ENCODE results near the gene ARHGEF7.

The ARHGEF7 gene

DNA sequence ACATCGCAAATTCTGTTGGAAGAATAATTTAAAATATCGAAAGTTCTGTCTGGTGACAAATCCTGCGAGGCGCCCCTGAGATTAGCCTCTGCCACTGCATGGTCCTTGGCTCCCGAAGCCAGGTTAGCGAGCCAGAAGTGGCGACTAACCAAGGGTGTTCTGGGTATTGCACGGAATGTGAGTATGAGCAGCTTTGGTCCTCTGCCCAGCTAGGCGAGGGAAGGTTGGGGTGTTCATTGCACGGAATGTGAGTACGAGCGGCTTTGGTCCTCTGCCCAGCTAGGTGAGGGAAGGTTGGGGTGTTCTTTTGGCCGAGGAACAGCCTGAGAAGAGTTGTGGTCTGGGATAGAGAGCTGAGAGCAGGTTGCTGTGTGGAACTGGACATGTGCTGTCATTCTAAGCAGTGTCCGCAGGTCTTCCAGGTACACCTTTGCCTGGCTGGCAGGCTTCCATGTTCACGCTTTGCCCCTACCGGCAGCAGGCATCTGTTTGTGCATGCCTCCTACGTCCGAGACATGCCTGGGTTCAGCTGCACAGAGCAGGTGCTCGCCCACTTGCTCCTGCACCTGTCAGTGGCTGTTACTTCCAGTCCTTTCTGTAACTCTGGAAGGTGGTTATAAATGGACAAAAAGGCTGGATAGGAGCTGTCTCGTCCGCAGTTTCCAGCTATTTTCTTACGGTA, 187.1 kb downstream of the ARHGEF7 start:
- no peak overlapping the region for H3K4me3 ChIP-seq (ENCODE audit: insufficient read length, low read depth)
- H3K9ac ChIP-seq (ENCODE audit: insufficient read length, low read depth): no peak overlapping the region
- no peaks in the 10 kb centered on the region for H3K9me3 ChIP-seq (ENCODE audit: insufficient read depth, low read length)
- H3K4me1 ChIP-seq (ENCODE audit: insufficient read depth, insufficient read length): no peaks in the 10 kb centered on the region
- DNase-seq (ENCODE audit: low read depth, low spot score): no peak
- H3K27me3 ChIP-seq (ENCODE audit: insufficient read depth, insufficient read length): no peaks in the 10 kb centered on the region
- TF ChIP-seq YY1 (IDR thresholded peaks at IDR 0.05; ENCODE audit: insufficient read depth, insufficient read length) (no peak), SUZ12 (IDR thresholded peaks at IDR 0.05; ENCODE audit: extremely low read depth, insufficient read depth, insufficient read length) (no peak), ZNF274 (IDR thresholded peaks at IDR 0.05; ENCODE audit: low read depth, low read length) (no peak)
- H3K36me3 ChIP-seq (ENCODE audit: insufficient read depth, insufficient read length, low read length): peaks cover 68% of the 10 kb centered on the region

DNA sequence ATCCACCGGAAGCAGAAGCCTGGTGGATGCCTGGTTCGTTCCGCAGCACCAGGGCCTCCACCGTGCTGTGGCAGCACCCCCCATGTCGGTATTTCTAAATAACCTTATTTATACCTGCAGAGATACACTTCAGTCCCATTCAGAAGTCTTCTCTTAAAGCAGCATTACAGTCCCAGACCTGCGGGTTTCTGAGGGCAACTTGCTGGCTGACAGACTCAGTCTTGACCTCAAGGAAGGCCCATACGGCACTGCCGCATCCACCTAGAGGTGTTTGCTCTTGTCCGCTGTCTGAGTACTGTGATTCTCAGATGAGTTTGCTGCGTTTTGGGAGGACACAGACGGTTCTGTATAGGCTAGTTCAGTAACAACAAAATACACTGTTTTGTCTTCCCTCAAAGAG, 188.4 kb downstream of the ARHGEF7 start:
- Histone ChIP-seq H3K4me3 (ENCODE audit: insufficient read length, low read depth) (no peak overlapping the region), H3K4me1 (ENCODE audit: insufficient read depth, insufficient read length) (no peaks in the 10 kb centered on the region), H3K9me3 (ENCODE audit: insufficient read depth, low read length) (no peaks in the 10 kb centered on the region), H3K36me3 (ENCODE audit: insufficient read depth, insufficient read length, low read length) (peaks cover 69% of the 10 kb centered on the region), H3K27me3 (ENCODE audit: insufficient read depth, insufficient read length) (no peaks in the 10 kb centered on the region), H3K9ac (ENCODE audit: insufficient read length, low read depth) (no peak overlapping the region)
- TF ChIP-seq ZNF274 (IDR thresholded peaks at IDR 0.05; ENCODE audit: low read depth, low read length): no peak
- no peak for TF ChIP-seq YY1 (IDR thresholded peaks at IDR 0.05; ENCODE audit: insufficient read depth, insufficient read length)
- no peak for TF ChIP-seq SUZ12 (IDR thresholded peaks at IDR 0.05; ENCODE audit: extremely low read depth, insufficient read depth, insufficient read length)
- DNase-seq (ENCODE audit: low read depth, low spot score): no peak

DNA sequence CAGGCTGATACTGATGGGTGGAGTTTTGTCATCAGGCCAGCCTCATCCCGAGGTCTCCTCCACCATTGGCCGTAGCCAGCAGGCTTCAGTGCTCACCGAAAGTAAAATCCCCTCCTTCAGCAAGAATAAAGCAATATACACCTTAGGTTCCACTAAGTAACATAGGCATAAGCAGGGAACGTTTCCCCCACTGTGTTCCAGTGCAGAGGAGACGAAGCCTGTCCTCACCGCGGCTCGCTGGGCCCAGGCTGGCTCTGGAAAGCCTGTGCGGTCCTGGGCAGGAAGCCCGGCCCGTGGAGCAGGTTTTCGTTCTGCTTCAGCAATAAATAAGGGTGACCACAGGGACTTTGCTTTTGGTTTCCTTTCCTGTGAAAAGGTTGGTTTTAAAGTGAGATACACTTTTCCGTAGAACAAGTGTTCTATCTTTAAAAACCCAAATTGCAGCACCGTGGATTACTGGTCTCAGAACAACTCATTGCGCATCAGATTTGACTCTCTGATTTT, 189.0 kb downstream of the ARHGEF7 start:
- H3K4me3 ChIP-seq (ENCODE audit: insufficient read length, low read depth): no peak overlapping the region
- no peaks in the 10 kb centered on the region for H3K9me3 ChIP-seq (ENCODE audit: insufficient read depth, low read length)
- peaks cover 74% of the 10 kb centered on the region for H3K36me3 ChIP-seq (ENCODE audit: insufficient read depth, insufficient read length, low read length)
- no peak overlapping the region for H3K9ac ChIP-seq (ENCODE audit: insufficient read length, low read depth)
- H3K4me1 ChIP-seq (ENCODE audit: insufficient read depth, insufficient read length): no peaks in the 10 kb centered on the region
- TF ChIP-seq SUZ12 (IDR thresholded peaks at IDR 0.05; ENCODE audit: extremely low read depth, insufficient read depth, insufficient read length) (no peak), YY1 (IDR thresholded peaks at IDR 0.05; ENCODE audit: insufficient read depth, insufficient read length) (no peak), ZNF274 (IDR thresholded peaks at IDR 0.05; ENCODE audit: low read depth, low read length) (no peak)
- DNase-seq (ENCODE audit: low read depth, low spot score): no peak
- no peaks in the 10 kb centered on the region for H3K27me3 ChIP-seq (ENCODE audit: insufficient read depth, insufficient read length)

DNA sequence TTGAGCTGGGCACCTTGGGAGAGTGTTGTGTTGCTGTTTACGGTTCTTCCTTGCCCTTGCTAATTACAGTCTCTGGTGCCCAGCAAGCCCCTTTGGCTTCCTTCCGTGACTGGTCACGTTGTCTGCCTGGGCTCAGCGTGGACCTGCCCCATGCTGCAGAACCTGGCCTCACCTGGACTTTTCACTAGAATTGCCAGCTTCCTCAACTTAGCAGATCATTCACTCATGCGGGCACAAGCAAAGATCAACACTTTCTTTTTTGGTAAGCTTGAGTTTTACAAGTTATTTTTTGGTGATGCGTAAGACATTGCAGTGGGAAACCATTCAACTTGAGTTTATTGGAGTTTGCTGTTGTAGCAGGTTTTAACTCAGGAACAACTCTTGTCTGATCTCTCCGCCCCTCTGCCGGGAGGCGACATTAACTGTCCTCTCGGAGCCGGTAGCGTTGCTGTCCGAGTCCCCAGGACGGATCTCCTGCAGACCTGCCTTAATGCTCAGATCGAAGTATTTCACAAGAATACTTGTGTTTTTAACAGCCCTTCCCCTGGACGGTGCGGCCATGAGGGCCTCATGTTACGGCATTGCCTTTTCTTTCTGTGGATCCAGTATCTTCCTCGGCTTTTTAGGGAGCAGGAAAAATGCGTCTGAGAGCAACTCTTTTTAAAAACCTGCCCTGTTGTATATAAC, 189.6 kb downstream of the ARHGEF7 start:
- Histone ChIP-seq H3K9me3 (ENCODE audit: insufficient read depth, low read length) (no peaks in the 10 kb centered on the region), H3K4me3 (ENCODE audit: insufficient read length, low read depth) (no peak overlapping the region), H3K9ac (ENCODE audit: insufficient read length, low read depth) (no peak overlapping the region), H3K4me1 (ENCODE audit: insufficient read depth, insufficient read length) (no peaks in the 10 kb centered on the region), H3K36me3 (ENCODE audit: insufficient read depth, insufficient read length, low read length) (peaks cover 74% of the 10 kb centered on the region), H3K27me3 (ENCODE audit: insufficient read depth, insufficient read length) (no peaks in the 10 kb centered on the region)
- TF ChIP-seq SUZ12 (IDR thresholded peaks at IDR 0.05; ENCODE audit: extremely low read depth, insufficient read depth, insufficient read length) (no peak), ZNF274 (IDR thresholded peaks at IDR 0.05; ENCODE audit: low read depth, low read length) (no peak)
- DNase-seq (ENCODE audit: low read depth, low spot score): no peak

DNA sequence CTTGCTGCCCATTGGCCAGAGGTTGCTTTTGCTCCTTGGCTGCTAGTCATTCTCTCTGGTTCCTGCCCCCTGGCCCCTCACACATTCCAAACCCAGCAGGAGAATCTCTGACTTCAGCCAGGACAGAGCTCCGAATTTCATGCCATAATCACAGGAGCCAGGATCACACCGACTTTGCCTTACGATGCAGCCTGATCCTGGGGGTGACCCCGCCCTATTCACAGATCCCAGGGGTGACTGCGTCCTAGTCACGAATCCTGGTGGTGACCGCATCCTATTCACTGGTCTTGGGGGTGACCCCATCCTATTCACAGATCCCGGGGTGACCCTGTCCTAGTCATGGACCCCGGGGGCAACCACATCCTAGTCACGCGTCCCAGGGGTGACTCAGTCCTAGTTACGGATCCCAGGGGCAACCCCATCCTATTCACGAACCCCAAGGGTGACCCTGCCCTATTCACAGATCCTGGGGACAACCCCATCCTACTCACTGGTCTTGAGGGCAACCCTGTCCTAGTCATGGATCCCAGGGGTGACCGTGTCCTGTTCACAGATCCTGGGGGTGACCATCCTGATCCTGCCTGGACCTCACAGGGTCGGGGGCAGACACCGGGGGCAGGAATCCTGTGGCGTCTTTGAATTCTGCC, 198.0 kb downstream of the ARHGEF7 start:
- no peaks in the 10 kb centered on the region for H3K4me1 ChIP-seq (ENCODE audit: insufficient read depth, insufficient read length)
- no peak overlapping the region for H3K4me3 ChIP-seq (ENCODE audit: insufficient read length, low read depth)
- TF ChIP-seq ZNF274 (IDR thresholded peaks at IDR 0.05; ENCODE audit: low read depth, low read length): no peak
- no peak for TF ChIP-seq SUZ12 (IDR thresholded peaks at IDR 0.05; ENCODE audit: extremely low read depth, insufficient read depth, insufficient read length)
- no peak for TF ChIP-seq YY1 (IDR thresholded peaks at IDR 0.05; ENCODE audit: insufficient read depth, insufficient read length)
- H3K9me3 ChIP-seq (ENCODE audit: insufficient read depth, low read length): peaks cover 19% of the 10 kb centered on the region; the same call in 1 of the 2 replicates
- no peak overlapping the region for H3K9ac ChIP-seq (ENCODE audit: insufficient read length, low read depth)
- DNase-seq (ENCODE audit: low read depth, low spot score): no peak
- H3K36me3 ChIP-seq (ENCODE audit: insufficient read depth, insufficient read length, low read length): peaks cover 8% of the 10 kb centered on the region
- H3K27me3 ChIP-seq (ENCODE audit: insufficient read depth, insufficient read length): no peaks in the 10 kb centered on the region

DNA sequence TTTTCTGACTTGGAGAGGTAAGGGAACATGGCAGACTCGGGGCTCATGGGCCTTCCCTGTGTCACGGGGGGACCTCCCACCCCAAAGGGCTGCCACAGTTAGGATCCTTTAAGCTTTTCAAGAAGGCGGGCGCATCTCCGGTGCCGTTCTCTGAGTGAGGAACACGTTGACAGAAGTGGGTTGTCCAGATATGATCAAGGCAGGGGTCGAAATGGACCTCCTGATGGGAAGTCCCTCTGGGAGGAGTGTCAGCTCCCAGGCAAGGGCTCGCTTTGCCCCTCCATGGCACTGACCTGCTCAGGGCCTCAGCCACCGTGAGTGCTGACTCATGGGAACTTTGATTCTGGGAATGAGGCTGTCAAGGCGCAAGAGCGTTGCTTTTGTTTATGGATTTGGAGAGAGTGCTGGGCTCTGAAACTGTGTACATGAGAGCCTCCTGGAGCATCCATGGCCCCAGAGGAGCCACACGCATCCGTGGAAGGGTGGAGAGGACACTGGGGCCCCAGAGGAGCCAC, 198.9 kb downstream of the ARHGEF7 start:
- TF ChIP-seq YY1 (IDR thresholded peaks at IDR 0.05; ENCODE audit: insufficient read depth, insufficient read length) (no peak), ZNF274 (IDR thresholded peaks at IDR 0.05; ENCODE audit: low read depth, low read length) (no peak), SUZ12 (IDR thresholded peaks at IDR 0.05; ENCODE audit: extremely low read depth, insufficient read depth, insufficient read length) (no peak)
- Histone ChIP-seq H3K9ac (ENCODE audit: insufficient read length, low read depth) (no peak overlapping the region), H3K27me3 (ENCODE audit: insufficient read depth, insufficient read length) (no peaks in the 10 kb centered on the region), H3K4me3 (ENCODE audit: insufficient read length, low read depth) (no peak overlapping the region), H3K9me3 (ENCODE audit: insufficient read depth, low read length) (peaks cover 19% of the 10 kb centered on the region; the same call in 1 of the 2 replicates), H3K36me3 (ENCODE audit: insufficient read depth, insufficient read length, low read length) (peaks cover 1% of the 10 kb centered on the region), H3K4me1 (ENCODE audit: insufficient read depth, insufficient read length) (no peaks in the 10 kb centered on the region)
- DNase-seq (ENCODE audit: low read depth, low spot score): no peak

DNA sequence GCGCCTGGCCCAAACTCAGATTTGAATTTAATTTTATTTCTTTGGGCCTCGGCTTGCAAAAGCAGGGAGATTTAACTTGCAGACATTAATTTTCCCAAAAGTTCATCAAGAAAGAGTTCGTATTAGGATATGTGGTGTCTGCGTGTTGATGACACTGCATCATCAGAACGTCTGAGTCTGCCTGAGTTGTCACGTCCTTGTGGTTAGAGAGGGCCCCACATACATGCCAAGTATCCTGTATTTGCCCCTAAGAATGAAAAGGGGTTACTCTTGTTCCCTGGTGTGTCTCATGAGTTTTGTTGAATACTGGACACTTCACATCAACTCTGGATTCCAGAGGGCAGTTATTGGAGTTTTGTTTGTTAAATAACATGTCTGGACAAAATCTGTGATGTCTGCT, 199.7 kb downstream of the ARHGEF7 start:
- DNase-seq (ENCODE audit: low read depth, low spot score): no peak
- TF ChIP-seq ZNF274 (IDR thresholded peaks at IDR 0.05; ENCODE audit: low read depth, low read length): no peak
- TF ChIP-seq SUZ12 (IDR thresholded peaks at IDR 0.05; ENCODE audit: extremely low read depth, insufficient read depth, insufficient read length): no peak
- no peak for TF ChIP-seq YY1 (IDR thresholded peaks at IDR 0.05; ENCODE audit: insufficient read depth, insufficient read length)
- peaks cover 19% of the 10 kb centered on the region; the same call in 1 of the 2 replicates for H3K9me3 ChIP-seq (ENCODE audit: insufficient read depth, low read length)
- H3K27me3 ChIP-seq (ENCODE audit: insufficient read depth, insufficient read length): no peaks in the 10 kb centered on the region
- H3K4me1 ChIP-seq (ENCODE audit: insufficient read depth, insufficient read length): no peaks in the 10 kb centered on the region
- no peak overlapping the region for H3K4me3 ChIP-seq (ENCODE audit: insufficient read length, low read depth)
- no peaks in the 10 kb centered on the region for H3K36me3 ChIP-seq (ENCODE audit: insufficient read depth, insufficient read length, low read length)
- no peak overlapping the region for H3K9ac ChIP-seq (ENCODE audit: insufficient read length, low read depth)
